SK-N-SH (cell line): ENCODE results near the gene PDE6A. TPM values are rescaled to one million over a fixed set of nuclear protein-coding genes. Genes with fewer than 3 reads are reported as not detected.

Experiments used
- CTCF ChIA-PET: fragments of 300-600, 350-600 bp; formaldehyde crosslinking; extraction: SDS; loops from one replicate; lab custom pipeline; 2021; lab: Yijun Ruan, JAX
- POLR2A ChIA-PET: fragments of 350-600 bp; sonication (Branson Sonifier 250); formaldehyde crosslinking; extraction: SDS; loops from one replicate; lab custom pipeline; 2020; ENCODE audit warnings: antibody characterized with exemption, inconsistent platforms; lab: Yijun Ruan, JAX
- DNase-seq: peaks from one replicate; pipeline ENCODE4 v3.0.0; 2012
- H2AFZ ChIP-seq: fragments of 200-600 bp; sonication (generic); 2 replicates; pipeline ENCODE4 v1.8.1; 2016; ENCODE audit warnings: antibody characterized with exemption, mild to moderate bottlenecking, low read depth
- H3F3A ChIP-seq: fragments of 200-600 bp; sonication (generic); replicated peaks from 2 replicates; pipeline ENCODE3; 2016; ENCODE audit warnings: antibody characterized with exemption, mild to moderate bottlenecking; ENCODE audit not compliant: insufficient read depth
- H3K27ac ChIP-seq, 2 experiments: fragments of 200-500 bp in 1 of 2; fragments of 200-600 bp in 1 of 2; sonication (Bioruptor generic) in 1 of 2; sonication (generic), shearing (Covaris generic) in 1 of 2; 2 replicates each; pipeline versions ENCODE4 v1.5.1 to v1.6.1; 2014 to 2016; ENCODE audit warnings: low read depth in 2 of 2, inconsistent platforms in 1 of 2, low read length in 1 of 2, mild to moderate bottlenecking in 1 of 2, mixed read lengths in 1 of 2
- H3K27me3 ChIP-seq: fragments of 200-600 bp; sonication (generic), shearing (Covaris generic); 2 replicates; pipeline ENCODE4 v1.6.1; 2016; ENCODE audit warnings: mixed run types; ENCODE audit not compliant: insufficient read depth
- H3K36me3 ChIP-seq, 2 experiments: fragments of 200-500 bp in 1 of 2; fragments of 200-600 bp in 1 of 2; sonication (Bioruptor generic) in 1 of 2; sonication (generic) in 1 of 2; replicated peaks in 1 of 2; 2 replicates each; pipeline versions ENCODE3 to v1.5.1; 2014 to 2016; ENCODE audit warnings: low read length in 1 of 2, mild to moderate bottlenecking in 1 of 2; ENCODE audit not compliant: insufficient read depth in 2 of 2, control insufficient read depth in 1 of 2
- H3K4me1 ChIP-seq, 2 experiments: fragments of 200-500 bp in 1 of 2; fragments of 200-600 bp in 1 of 2; sonication (Bioruptor generic) in 1 of 2; sonication (generic), shearing (Covaris generic) in 1 of 2; 2 replicates each; pipeline versions ENCODE4 v1.5.1 to v1.6.1; 2014 to 2016; ENCODE audit warnings: low read depth in 1 of 2, low read length in 1 of 2, mixed run types in 1 of 2; ENCODE audit not compliant: insufficient read depth in 2 of 2, control insufficient read depth in 1 of 2
- H3K4me2 ChIP-seq: fragments of 200-600 bp; sonication (generic), shearing (Covaris generic); 2 replicates; pipeline ENCODE4 v1.6.1; 2017; ENCODE audit warnings: mixed run types
- H3K4me3 ChIP-seq, 2 experiments: fragments of 200-500 bp in 1 of 2; fragments of 200-600 bp in 1 of 2; sonication (Bioruptor generic) in 1 of 2; sonication (generic), shearing (Covaris generic) in 1 of 2; 2 replicates each; pipeline versions ENCODE4 v1.5.1 to v1.8.1; 2014 to 2016; ENCODE audit warnings: low read depth in 2 of 2, inconsistent platforms in 1 of 2, low read length in 1 of 2, mild to moderate bottlenecking in 1 of 2, mixed read lengths in 1 of 2, moderate library complexity in 1 of 2
- H3K79me2 ChIP-seq: fragments of 200-600 bp; sonication (generic); 2 replicates; pipeline ENCODE4 v1.8.1; 2017; ENCODE audit warnings: mild to moderate bottlenecking; ENCODE audit not compliant: insufficient read depth
- H3K9ac ChIP-seq: fragments of 200-600 bp; sonication (generic); 2 replicates; pipeline ENCODE4 v1.6.1; 2017; ENCODE audit warnings: mixed run types
- H3K9me2 ChIP-seq: fragments of 200-600 bp; sonication (generic); 2 replicates; pipeline ENCODE4 v1.6.1; 2017; ENCODE audit warnings: mixed run types
- H3K9me3 ChIP-seq: fragments of 200-600 bp; sonication (generic); 2 replicates; pipeline ENCODE4 v1.6.1; 2017; ENCODE audit warnings: mixed run types, mild to moderate bottlenecking, moderate library complexity
- H4K20me1 ChIP-seq: fragments of 200-600 bp; sonication (generic); 2 replicates; pipeline ENCODE4 v1.6.1; 2017; ENCODE audit warnings: mild to moderate bottlenecking, mixed run types; ENCODE audit not compliant: insufficient read depth
- EP300 ChIP-seq, 2 experiments: IDR thresholded peaks; 2 replicates each; pipeline versions ENCODE4 v1.4.0 to v1.6.1; 2012; ENCODE audit warnings: borderline replicate concordance in 1 of 2, low read depth in 1 of 2, low read length in 1 of 2
- EZH2phosphoT487 ChIP-seq: fragments of 200-600 bp; sonication (generic); IDR thresholded peaks from 2 replicates; pipeline ENCODE4 v1.6.1; 2017; ENCODE audit warnings: low read depth, mixed run types, mild to moderate bottlenecking, antibody characterized with exemption, moderate library complexity, borderline replicate concordance
- FOSL2 ChIP-seq: IDR thresholded peaks from 2 replicates; pipeline ENCODE4 v1.4.0; 2012; ENCODE audit warnings: low read depth, mild to moderate bottlenecking, moderate library complexity, borderline replicate concordance
- FOXJ3 ChIP-seq: sonication (generic); formaldehyde crosslinking; IDR thresholded peaks from 2 replicates; pipeline ENCODE4 v1.5.1; 2020; ENCODE audit warnings: mild to moderate bottlenecking, missing genetic modification reagents
- FOXM1 ChIP-seq: IDR thresholded peaks from 2 replicates; pipeline ENCODE4 v1.4.0; 2012; ENCODE audit warnings: low read depth, mild to moderate bottlenecking
- GABPA ChIP-seq: IDR thresholded peaks from 2 replicates; pipeline ENCODE4 v1.4.0; 2012; ENCODE audit warnings: low read depth, mild to moderate bottlenecking
- JUND ChIP-seq: IDR thresholded peaks from 2 replicates; pipeline ENCODE4 v1.4.0; 2012
- NRF1 ChIP-seq: IDR thresholded peaks from 2 replicates; pipeline ENCODE4 v1.6.1; 2012; ENCODE audit warnings: low read depth, mild to moderate bottlenecking, low read length
- RFX5 ChIP-seq: IDR thresholded peaks from 2 replicates; pipeline ENCODE4 v1.6.1; 2012; ENCODE audit warnings: mild to moderate bottlenecking, improper control_type of control experiment, low read length
- RXRA ChIP-seq: IDR thresholded peaks from 2 replicates; pipeline ENCODE4 v1.4.0; 2012; ENCODE audit warnings: low read depth, mild to moderate bottlenecking, borderline replicate concordance
- SIN3A ChIP-seq: IDR thresholded peaks from 2 replicates; pipeline ENCODE4 v1.6.1; 2012; ENCODE audit warnings: low read depth, mild to moderate bottlenecking, low read length, moderate library complexity, borderline replicate concordance
- SMC3 ChIP-seq: IDR thresholded peaks from 2 replicates; pipeline ENCODE4 v1.6.1; 2012; ENCODE audit warnings: low read depth, low read length, improper control_type of control experiment
- TAF1 ChIP-seq: IDR thresholded peaks from 2 replicates; pipeline ENCODE4 v1.6.1; 2012; ENCODE audit warnings: low read depth, mild to moderate bottlenecking, low read length, moderate library complexity, borderline replicate concordance
- TEAD4 ChIP-seq: IDR thresholded peaks from 2 replicates; pipeline ENCODE4 v1.4.0; 2012; ENCODE audit warnings: mild to moderate bottlenecking, borderline replicate concordance; ENCODE audit not compliant: insufficient read depth
- WGBS: methylation state at CpG from one replicate; pipeline ENCODE4 v1.1.6; 2017; ENCODE audit warnings: low lambda C conversion rate; 5-methylcytosine and 5-hydroxymethylcytosine counted together
- polyA plus RNA-seq, 3 experiments: library from polyadenylated mRNA; depleted of rRNA; stranded (reverse); fragments of >200 nt; gene quantifications; 2 replicates each; pipeline ENCODE4 v1.2.3, GENCODE V29; 2012
- TF ChIP-seq, protein P1 (sequence below): fragments of 150-350 bp; IDR thresholded peaks from 2 replicates; pipeline ENCODE4 v1.6.1; 2016; ENCODE audit warnings: mild to moderate bottlenecking, low read depth, low read length
- TF ChIP-seq, protein P2 (sequence below): IDR thresholded peaks from 2 replicates; pipeline ENCODE4 v1.4.0; 2012; ENCODE audit warnings: low read depth, borderline replicate concordance
- TF ChIP-seq, protein P3 (sequence below): IDR thresholded peaks from 2 replicates; pipeline ENCODE4 v1.4.0; 2012; ENCODE audit warnings: low read depth

Gene PDE6A
- 0.05 and 0.06 TPM in 2 replicates for polyA plus RNA-seq (2012; rRNA removed)
- 0.06 and 0.07 TPM in 2 replicates for polyA plus RNA-seq (2012; cell fraction: cytosol; rRNA removed)
- polyA plus RNA-seq (2012; cell fraction: nucleus; rRNA removed): 0.11 and 0.14 TPM in 2 replicates

DNA sequence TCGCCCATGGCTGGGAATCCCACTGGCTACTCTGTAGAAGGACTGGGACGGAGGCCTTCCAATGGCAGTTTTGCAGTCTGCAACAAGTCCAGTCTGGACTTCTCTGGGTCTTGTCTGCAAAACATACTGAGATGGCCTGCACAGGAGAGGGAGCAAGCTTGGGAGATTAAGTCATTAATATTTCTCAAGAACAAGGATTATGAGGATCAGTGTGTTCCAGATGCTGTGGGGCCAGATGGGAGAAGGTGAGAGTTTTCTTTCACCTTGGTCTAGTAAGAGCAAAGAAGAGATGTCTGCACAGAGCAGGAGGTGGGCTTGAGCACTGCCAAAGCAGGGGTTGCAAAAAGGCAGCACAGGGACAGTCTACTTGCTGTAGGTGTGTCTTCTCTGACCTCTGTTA, at the start of gene PDE6A:
Gene PDE6A, minus strand, starts transcription at position 128 of the 400 bp plus-strand sequence. Its CDS starts 120 bp downstream, at position 8.
- Histone ChIP-seq H3K36me3 (no peaks in the 10 kb centered on the region), H3F3A (peaks cover 7% of the 10 kb centered on the region), H3K4me3 (no peak within 1 kb of the TSS), H3K79me2 (no peaks in the 10 kb centered on the region), H3K9ac (no peak within 1 kb of the TSS), H2AFZ (no peak within 1 kb of the TSS), H3K27me3 (no peaks in the 10 kb centered on the region), H3K9me3 (no peaks in the 10 kb centered on the region), H3K27ac (no peak within 1 kb of the TSS), H3K9me2 (no peaks in the 10 kb centered on the region), H3K4me2 (no peak within 1 kb of the TSS), H3K4me1 (peaks cover 0 to 3% of the 10 kb centered on the region in 2 experiments; a peak in 2 of 4 replicates), H4K20me1 (no peaks in the 10 kb centered on the region)
- ChIA-PET POLR2A (no interaction called here), CTCF (interaction anchor here (0.8 to 1.1 kb wide), 2 partner anchors 47 to 110 kb away, joined by 3 read pairs; no protein-coding TSS in a partner anchor)
- TF ChIP-seq JUND (no peak), RXRA (no peak), FOXM1 (no peak), RFX5 (no peak)
- no peak for DNase-seq
- 100% methylated on average over 2 of the region's 2 CpGs for WGBS

DNA sequence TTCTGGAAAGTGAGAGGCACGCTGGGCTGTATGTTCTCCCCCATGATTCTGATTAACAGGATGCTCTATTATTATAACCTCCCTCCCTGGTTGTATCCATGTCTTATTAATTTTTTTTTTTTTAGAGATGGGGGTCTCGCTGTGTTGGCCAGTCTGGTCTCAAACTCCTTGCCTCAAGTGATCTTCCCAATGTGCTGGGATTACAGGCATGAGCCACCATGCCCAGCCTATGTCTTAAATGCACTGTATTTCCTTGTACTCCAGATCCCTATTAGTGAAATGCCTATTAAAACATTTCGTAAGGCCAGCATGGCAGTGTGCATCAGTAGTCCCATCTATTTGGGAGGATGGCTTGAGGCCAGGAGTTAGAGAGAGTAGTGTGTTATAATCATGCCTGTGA, 48.9 kb upstream of the PDE6A start:
- CTCF ChIA-PET: interaction anchor here (0.6 to 8.8 kb wide), 5 partner anchors 32 to 443 kb away, joined by 3 to 506 read pairs (median 7); partner anchors contain the start of gene SLC26A2
- Histone ChIP-seq H3K4me3 (no peak overlapping the region), H3K9ac (no peak overlapping the region), H2AFZ (no peak overlapping the region), H3K27ac (no peak overlapping the region), H3F3A (peaks cover 21% of the 10 kb centered on the region), H3K79me2 (no peaks in the 10 kb centered on the region), H3K36me3 (peaks cover 5 to 23% of the 10 kb centered on the region in 2 experiments), H4K20me1 (no peaks in the 10 kb centered on the region)
- WGBS: 90% methylated on average over 3 of the region's 3 CpGs
- POLR2A ChIA-PET: no interaction called here
- TF ChIP-seq GABPA (no peak), RFX5 (no peak), SIN3A (no peak), TAF1 (no peak), FOSL2 (no peak), EP300 (IDR thresholded peaks at IDR 0.05; ENCODE audit: borderline replicate concordance in 1 of 2, low read depth in 1 of 2, low read length in 1 of 2) (no peak), TEAD4 (no peak), SMC3 (no peak), EZH2phosphoT487 (no peak), RXRA (no peak), NRF1 (no peak), FOXJ3 (CRISPR knock-in tag) (no peak)
- TF ChIP-seq, protein P1, sequence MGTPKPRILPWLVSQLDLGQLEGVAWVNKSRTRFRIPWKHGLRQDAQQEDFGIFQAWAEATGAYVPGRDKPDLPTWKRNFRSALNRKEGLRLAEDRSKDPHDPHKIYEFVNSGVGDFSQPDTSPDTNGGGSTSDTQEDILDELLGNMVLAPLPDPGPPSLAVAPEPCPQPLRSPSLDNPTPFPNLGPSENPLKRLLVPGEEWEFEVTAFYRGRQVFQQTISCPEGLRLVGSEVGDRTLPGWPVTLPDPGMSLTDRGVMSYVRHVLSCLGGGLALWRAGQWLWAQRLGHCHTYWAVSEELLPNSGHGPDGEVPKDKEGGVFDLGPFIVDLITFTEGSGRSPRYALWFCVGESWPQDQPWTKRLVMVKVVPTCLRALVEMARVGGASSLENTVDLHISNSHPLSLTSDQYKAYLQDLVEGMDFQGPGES: no peak
- TF ChIP-seq, protein P2, sequence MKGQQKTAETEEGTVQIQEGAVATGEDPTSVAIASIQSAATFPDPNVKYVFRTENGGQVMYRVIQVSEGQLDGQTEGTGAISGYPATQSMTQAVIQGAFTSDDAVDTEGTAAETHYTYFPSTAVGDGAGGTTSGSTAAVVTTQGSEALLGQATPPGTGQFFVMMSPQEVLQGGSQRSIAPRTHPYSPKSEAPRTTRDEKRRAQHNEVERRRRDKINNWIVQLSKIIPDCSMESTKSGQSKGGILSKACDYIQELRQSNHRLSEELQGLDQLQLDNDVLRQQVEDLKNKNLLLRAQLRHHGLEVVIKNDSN: no peak
- TF ChIP-seq, protein P3, sequence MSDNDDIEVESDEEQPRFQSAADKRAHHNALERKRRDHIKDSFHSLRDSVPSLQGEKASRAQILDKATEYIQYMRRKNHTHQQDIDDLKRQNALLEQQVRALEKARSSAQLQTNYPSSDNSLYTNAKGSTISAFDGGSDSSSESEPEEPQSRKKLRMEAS: no peak
- TF ChIP-seq, all 33 proteins: peak for 0
- H3K4me1 ChIP-seq: peaks cover 10 to 13% of the 10 kb centered on the region in 2 experiments; a peak in 2 of 4 replicates
- DNase-seq: no peak
- no peak overlapping the region for H3K4me2 ChIP-seq
- no peaks in the 10 kb centered on the region for H3K27me3 ChIP-seq
- no peaks in the 10 kb centered on the region for H3K9me2 ChIP-seq
- no peaks in the 10 kb centered on the region for H3K9me3 ChIP-seq
